NCI-H226 (cell line): Measurements from ENCODE around the gene PTPRT.

Source experiments
- DNase-seq: peaks from one replicate; pipeline ENCODE4 v3.0.0-alpha.2; 2015

Gene PTPRT

GRCh38 chr20:43189554-43190331 is at the start of gene PTPRT:
TSS of gene PTPRT (minus strand) at chr20:43189906. CDS start at chr20:43189733, 173 bp downstream.
- no peak for DNase-seq

GRCh38 chr20:43238833-43239232 is 49.1 kb upstream of the PTPRT start:
- DNase-seq: no peak

- DNase-seq: no peak
Observed at GRCh38 chr20:43238266-43238665, 48.6 kb upstream of the PTPRT start.

GRCh38 chr20:43237651-43238168 is 48.0 kb upstream of the PTPRT start:
- no peak for DNase-seq

- DNase-seq: no peak
Observed at GRCh38 chr20:43235998-43236397, 46.3 kb upstream of the PTPRT start.

GRCh38 chr20:43231829-43232228 is 42.1 kb upstream of the PTPRT start:
- no peak for DNase-seq

GRCh38 chr20:43229696-43230095 is 40.0 kb upstream of the PTPRT start:
- DNase-seq: no peak

- DNase-seq: no peak
Observed at GRCh38 chr20:43220612-43221011, 30.9 kb upstream of the PTPRT start.

GRCh38 chr20:43210901-43211300 is 21.2 kb upstream of the PTPRT start:
- no peak for DNase-seq

- no peak for DNase-seq
Observed at GRCh38 chr20:43209831-43210230, 20.1 kb upstream of the PTPRT start.

- no peak for DNase-seq
Observed at GRCh38 chr20:43205699-43206098, 16.0 kb upstream of the PTPRT start.

- no peak for DNase-seq
Observed at GRCh38 chr20:43202100-43202499, 12.4 kb upstream of the PTPRT start.

GRCh38 chr20:43198607-43199006 is 8.9 kb upstream of the PTPRT start:
- no peak for DNase-seq

GRCh38 chr20:43196243-43196642 is 6.5 kb upstream of the PTPRT start:
- DNase-seq: no peak

- DNase-seq: no peak
Observed at GRCh38 chr20:43194137-43194536, 4.4 kb upstream of the PTPRT start.

GRCh38 chr20:43193443-43193842 is 3.7 kb upstream of the PTPRT start:
- no peak for DNase-seq

- DNase-seq: no peak
Observed at GRCh38 chr20:43191946-43192863, 2.5 kb upstream of the PTPRT start.

GRCh38 chr20:43191143-43191542 is 1.4 kb upstream of the PTPRT start:
- no peak for DNase-seq

GRCh38 chr20:43190332-43190953 is 737 bp upstream of the PTPRT start:
- no peak for DNase-seq

GRCh38 chr20:43188861-43189553 is 699 bp downstream of the PTPRT start:
- DNase-seq: no peak

- no peak for DNase-seq
Observed at GRCh38 chr20:43188234-43188653, 1.5 kb downstream of the PTPRT start.

GRCh38 chr20:43187476-43188233 is 2.1 kb downstream of the PTPRT start:
- peak; percentile 21 for DNase-seq
